Neural progenitor cell (in vitro differentiated cells): ENCODE measurements around the gene MTIF3.

ENCODE experiments used
- CTCF ChIP-seq: fragments of 200-600 bp; sonication (generic); IDR thresholded peaks from 2 replicates; pipeline ENCODE4 v1.5.1; 2017; ENCODE audit warnings: antibody characterized with exemption, mild to moderate bottlenecking
- EZH2 ChIP-seq: fragments of 200-600 bp; sonication (generic); IDR thresholded peaks from 2 replicates; pipeline ENCODE4 v1.6.1; 2017; ENCODE audit warnings: antibody characterized with exemption, mild to moderate bottlenecking, moderate library complexity

GRCh38 chr13:27487776-27488175 is 37.4 kb upstream of the MTIF3 start:
- TF ChIP-seq CTCF (no peak), EZH2 (no peak)
